K562 (cell line): ENCODE results near the gene GPR42. TPM values are rescaled to one million over a fixed set of nuclear protein-coding genes. Genes with fewer than 3 reads are reported as not detected.
A peak's percentile ranks its signal among the peaks of the same experiment; 100 is the strongest.

Experiments used
- DEAF1 ChIP-seq: fragments of 450-650 bp; formaldehyde crosslinking; IDR thresholded peaks from 2 replicates; pipeline ENCODE4 v1.4.0; 2020; ENCODE audit warnings: mild to moderate bottlenecking, moderate library complexity
- DPF2 ChIP-seq: fragments of 450-650 bp; IDR thresholded peaks from 2 replicates; pipeline ENCODE4 v1.6.1; 2016
- ESRRB ChIP-seq: fragments of 250-450 bp; sonication (Bioruptor Pico); IDR thresholded peaks from 2 replicates; pipeline ENCODE4 v1.5.0; 2020; ENCODE audit warnings: mild to moderate bottlenecking, moderate library complexity, borderline replicate concordance
- HMBOX1 ChIP-seq: sonication (generic); IDR thresholded peaks from 2 replicates; pipeline ENCODE4 v1.6.1; 2016
- KLF1 ChIP-seq: fragments of 450-650 bp; IDR thresholded peaks from 2 replicates; pipeline ENCODE4 v1.6.1; 2016; ENCODE audit warnings: missing genetic modification characterization, missing compliant biosample characterization
- MAFF ChIP-seq: IDR thresholded peaks from 2 replicates; pipeline ENCODE4 v1.6.1; 2012; ENCODE audit warnings: low read length, improper control_type of control experiment
- MEF2D ChIP-seq: conservative IDR thresholded peaks from 2 replicates; pipeline ENCODE4 v1.6.1; 2016; ENCODE audit warnings: low read depth, missing genetic modification characterization, missing compliant biosample characterization
- NR4A1 ChIP-seq, 2 experiments: fragments of 250-450 bp in 1 of 2; fragments of 450-650 bp in 1 of 2; sonication (Bioruptor Pico) in 1 of 2; IDR thresholded peaks; 2 replicates each; pipeline versions ENCODE4 v1.4.0 to v1.6.1; 2016 to 2020; ENCODE audit warnings: mild to moderate bottlenecking in 2 of 2, missing compliant biosample characterization in 1 of 2, missing genetic modification characterization in 1 of 2, moderate library complexity in 1 of 2
- PHF20 ChIP-seq: fragments of 450-650 bp; IDR thresholded peaks from 2 replicates; pipeline ENCODE4 v1.6.1; 2018; ENCODE audit not compliant: partially characterized antibody
- POLR3A ChIP-seq: IDR thresholded peaks from 2 replicates; pipeline ENCODE4 v1.6.1; 2011; ENCODE audit warnings: borderline replicate concordance, mild to moderate bottlenecking, moderate library complexity; ENCODE audit not compliant: insufficient read length, insufficient read depth; ENCODE audit errors: extremely low read depth
- ZBTB43 ChIP-seq: sonication (generic); formaldehyde crosslinking; IDR thresholded peaks from 2 replicates; pipeline ENCODE4 v1.8.0; 2023; ENCODE audit warnings: mild to moderate bottlenecking, missing genetic modification reagents
- ZNF395 ChIP-seq: fragments of 200-800 bp; sonication (Bioruptor generic); IDR thresholded peaks from 2 replicates; pipeline ENCODE4 v1.6.1; 2017; ENCODE audit warnings: missing genetic modification characterization, missing compliant biosample characterization
- polyA plus RNA-seq, 8 experiments: library from polyadenylated mRNA; depleted of rRNA in 4 of 8; stranded (reverse) in 5 of 8; unstranded in 3 of 8; fragments of >200 nt; fragmentation: Nextera tagmentation in 2 of 8; fragmentation: Illumina TruSeq in 1 of 8; extraction: Ambion mirVana in 2 of 8; extraction: Trizol in 1 of 8; gene quantifications; 2 replicates each; pipeline versions ENCODE4 v1.2.1 to v1.2.3, GENCODE V29; 2011 to 2014; ENCODE audit warnings: inconsistent platforms in 1 of 8, missing spikeins in 1 of 8
- total RNA-seq, 7 experiments: library from RNA; depleted of rRNA in 6 of 7; stranded (reverse); fragments of >200 nt in 6 of 7; fragmentation: Illumina TruSeq in 2 of 7; extraction: Trizol in 2 of 7; gene quantifications; 2 replicates each; pipeline versions ENCODE4 v1.2.1 to v1.2.3, GENCODE V29; 2011 to 2021; ENCODE audit warnings: low replicate concordance in 1 of 7
- TF ChIP-seq, protein P1 (sequence below): IDR thresholded peaks from 2 replicates; pipeline ENCODE4 v1.6.1; 2014; ENCODE audit warnings: antibody characterized with exemption
- TF ChIP-seq, protein P2 (sequence below): fragments of 450-650 bp; IDR thresholded peaks from one replicate; pipeline ENCODE4 v1.6.1; 2018; ENCODE audit warnings: mild to moderate bottlenecking, moderate library complexity; ENCODE audit not compliant: partially characterized antibody
- TF ChIP-seq, protein P3 (sequence below): fragments of 250-450 bp; sonication (Bioruptor Pico); IDR thresholded peaks from 2 replicates; pipeline ENCODE4 v1.8.0; 2021; ENCODE audit warnings: borderline replicate concordance, mild to moderate bottlenecking, moderate library complexity; ENCODE audit not compliant: poor library complexity, severe bottlenecking
- TF ChIP-seq, protein P4 (sequence below): sonication (generic); formaldehyde crosslinking; IDR thresholded peaks from 2 replicates; pipeline ENCODE4 v1.9.0; 2022; ENCODE audit warnings: mild to moderate bottlenecking, missing genetic modification reagents

The GPR42 gene
- total and polyA plus RNA-seq, 9 of the 15 experiments (the other 6 are each of a cell fraction or from before 2014, with no cell fraction given) = not detected

DNA sequence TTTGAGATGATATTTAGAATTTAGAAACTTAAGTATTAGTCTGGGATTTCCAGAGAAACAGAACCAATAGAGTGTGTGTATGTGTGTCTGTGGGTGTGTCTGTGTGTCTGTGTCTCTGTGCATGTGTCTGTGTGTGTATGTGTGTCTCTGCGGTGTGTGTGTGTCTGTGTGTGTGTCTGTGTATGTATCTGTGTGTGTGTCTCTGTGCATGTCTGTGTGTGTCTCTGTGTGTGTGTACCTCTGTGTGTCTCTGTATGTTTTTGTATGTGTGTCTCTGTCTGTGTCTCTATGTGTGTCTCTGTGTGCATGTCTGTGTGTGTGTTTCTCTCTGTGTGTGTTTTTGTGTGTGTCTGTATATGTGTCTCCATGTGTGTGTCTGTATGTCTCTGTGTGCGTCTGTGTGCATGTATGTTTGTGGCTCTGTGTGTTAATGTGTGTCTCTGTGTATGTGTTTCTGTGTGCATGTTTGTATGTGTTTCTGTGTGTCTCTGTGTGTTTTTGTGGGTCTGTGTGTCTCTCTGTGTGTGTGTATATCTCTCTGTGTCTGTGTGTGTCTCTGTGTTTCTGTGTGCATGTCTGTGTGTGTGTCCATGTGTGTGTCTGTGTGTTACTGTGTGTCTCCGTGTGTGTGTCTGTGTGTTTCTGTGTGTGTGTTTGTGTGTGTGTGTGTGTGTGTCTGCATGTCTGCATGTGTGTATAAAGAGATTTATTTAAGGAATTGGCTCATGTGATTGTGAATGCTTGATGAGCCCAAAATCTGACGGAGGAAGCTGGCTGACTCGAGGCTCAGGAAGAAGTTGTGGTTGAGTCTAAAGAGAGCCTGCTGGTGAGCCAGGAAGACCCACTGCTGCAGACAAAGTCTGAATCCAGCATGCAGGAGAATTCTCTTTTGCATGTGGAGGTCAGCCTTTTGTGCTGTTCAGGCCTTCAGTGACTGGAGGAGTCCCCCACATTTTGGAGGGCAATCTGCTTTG, 22.2 kb downstream of the GPR42 start (continued):
- TF ChIP-seq, protein P1, sequence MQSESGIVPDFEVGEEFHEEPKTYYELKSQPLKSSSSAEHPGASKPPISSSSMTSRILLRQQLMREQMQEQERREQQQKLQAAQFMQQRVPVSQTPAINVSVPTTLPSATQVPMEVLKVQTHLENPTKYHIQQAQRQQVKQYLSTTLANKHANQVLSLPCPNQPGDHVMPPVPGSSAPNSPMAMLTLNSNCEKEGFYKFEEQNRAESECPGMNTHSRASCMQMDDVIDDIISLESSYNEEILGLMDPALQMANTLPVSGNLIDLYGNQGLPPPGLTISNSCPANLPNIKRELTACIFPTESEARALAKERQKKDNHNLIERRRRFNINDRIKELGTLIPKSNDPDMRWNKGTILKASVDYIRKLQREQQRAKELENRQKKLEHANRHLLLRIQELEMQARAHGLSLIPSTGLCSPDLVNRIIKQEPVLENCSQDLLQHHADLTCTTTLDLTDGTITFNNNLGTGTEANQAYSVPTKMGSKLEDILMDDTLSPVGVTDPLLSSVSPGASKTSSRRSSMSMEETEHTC = no peak
- TF ChIP-seq ZBTB43 (CRISPR knock-in tag) = no peak
- no peak for TF ChIP-seq KLF1 (tag)
- TF ChIP-seq HMBOX1 = no peak
- TF ChIP-seq DPF2 = peak; percentile 18; the same call in 1 of the 2 replicates
- peak; percentile 76 for TF ChIP-seq PHF20
- TF ChIP-seq MEF2D = no peak
- TF ChIP-seq DEAF1 = no peak
- no peak for TF ChIP-seq NR4A1 (CRISPR knock-in tag; IDR thresholded peaks at IDR 0.05)
- TF ChIP-seq NR4A1 (tag; IDR thresholded peaks at IDR 0.05) = no peak
- TF ChIP-seq, protein P2, sequence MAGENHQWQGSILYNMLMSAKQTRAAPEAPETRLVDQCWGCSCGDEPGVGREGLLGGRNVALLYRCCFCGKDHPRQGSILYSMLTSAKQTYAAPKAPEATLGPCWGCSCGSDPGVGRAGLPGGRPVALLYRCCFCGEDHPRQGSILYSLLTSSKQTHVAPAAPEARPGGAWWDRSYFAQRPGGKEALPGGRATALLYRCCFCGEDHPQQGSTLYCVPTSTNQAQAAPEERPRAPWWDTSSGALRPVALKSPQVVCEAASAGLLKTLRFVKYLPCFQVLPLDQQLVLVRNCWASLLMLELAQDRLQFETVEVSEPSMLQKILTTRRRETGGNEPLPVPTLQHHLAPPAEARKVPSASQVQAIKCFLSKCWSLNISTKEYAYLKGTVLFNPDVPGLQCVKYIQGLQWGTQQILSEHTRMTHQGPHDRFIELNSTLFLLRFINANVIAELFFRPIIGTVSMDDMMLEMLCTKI = no peak
- TF ChIP-seq, protein P3, sequence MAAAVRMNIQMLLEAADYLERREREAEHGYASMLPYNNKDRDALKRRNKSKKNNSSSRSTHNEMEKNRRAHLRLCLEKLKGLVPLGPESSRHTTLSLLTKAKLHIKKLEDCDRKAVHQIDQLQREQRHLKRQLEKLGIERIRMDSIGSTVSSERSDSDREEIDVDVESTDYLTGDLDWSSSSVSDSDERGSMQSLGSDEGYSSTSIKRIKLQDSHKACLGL (CRISPR knock-in tag) = no peak
- TF ChIP-seq ZNF395 (CRISPR knock-in tag) = no peak
- TF ChIP-seq, protein P4, sequence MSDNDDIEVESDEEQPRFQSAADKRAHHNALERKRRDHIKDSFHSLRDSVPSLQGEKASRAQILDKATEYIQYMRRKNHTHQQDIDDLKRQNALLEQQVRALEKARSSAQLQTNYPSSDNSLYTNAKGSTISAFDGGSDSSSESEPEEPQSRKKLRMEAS (CRISPR knock-in tag) = no peak
- no peak for TF ChIP-seq MAFF
- no peak for TF ChIP-seq POLR3A
- no peak for TF ChIP-seq ESRRB (CRISPR knock-in tag)
